ENCODE data around the gene RALGPS1. TPM values are rescaled to one million over a fixed set of nuclear protein-coding genes. Genes with fewer than 3 reads are reported as not detected.

Gene RALGPS1
- total RNA-seq, 2 donors from 2014 or later, result 15.3 to 79.4 TPM

- H3K4me3 ChIP-seq, result no peak overlapping the region
- no peak overlapping the region for H3K27ac ChIP-seq
- H3K9me3 ChIP-seq, result no peaks in the 10 kb centered on the region
- ATAC-seq, result no peak
- intact Hi-C loops (cut with DNase I), result no loop called here
- no peaks in the 10 kb centered on the region for H3K27me3 ChIP-seq
- H3K36me3 ChIP-seq (replicated peaks in 1 of 2; ENCODE audit: insufficient read depth in 1 of 2, low read depth in 2 of 2), result no peaks in the 10 kb centered on the region
- TF ChIP-seq POLR2A (IDR thresholded peaks at IDR 0.05), result no peak
- TF ChIP-seq, protein P1, sequence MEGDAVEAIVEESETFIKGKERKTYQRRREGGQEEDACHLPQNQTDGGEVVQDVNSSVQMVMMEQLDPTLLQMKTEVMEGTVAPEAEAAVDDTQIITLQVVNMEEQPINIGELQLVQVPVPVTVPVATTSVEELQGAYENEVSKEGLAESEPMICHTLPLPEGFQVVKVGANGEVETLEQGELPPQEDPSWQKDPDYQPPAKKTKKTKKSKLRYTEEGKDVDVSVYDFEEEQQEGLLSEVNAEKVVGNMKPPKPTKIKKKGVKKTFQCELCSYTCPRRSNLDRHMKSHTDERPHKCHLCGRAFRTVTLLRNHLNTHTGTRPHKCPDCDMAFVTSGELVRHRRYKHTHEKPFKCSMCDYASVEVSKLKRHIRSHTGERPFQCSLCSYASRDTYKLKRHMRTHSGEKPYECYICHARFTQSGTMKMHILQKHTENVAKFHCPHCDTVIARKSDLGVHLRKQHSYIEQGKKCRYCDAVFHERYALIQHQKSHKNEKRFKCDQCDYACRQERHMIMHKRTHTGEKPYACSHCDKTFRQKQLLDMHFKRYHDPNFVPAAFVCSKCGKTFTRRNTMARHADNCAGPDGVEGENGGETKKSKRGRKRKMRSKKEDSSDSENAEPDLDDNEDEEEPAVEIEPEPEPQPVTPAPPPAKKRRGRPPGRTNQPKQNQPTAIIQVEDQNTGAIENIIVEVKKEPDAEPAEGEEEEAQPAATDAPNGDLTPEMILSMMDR (IDR thresholded peaks at IDR 0.05), result no peak
- peaks cover 5% of the 10 kb centered on the region for H3K4me1 ChIP-seq
- no peak for DNase-seq
- 81 to 93% methylated on average over 1 of the region's 1 CpG for WGBS, 2 donors
Measured at GRCh38 chr9:127269449-127269848, 354.9 kb downstream of the RALGPS1 start.

Other genes with a start within 250 kb of the RALGPS1 start
- gene ZBTB43, start 109.7 kb upstream of the RALGPS1 start, total RNA-seq, result 1 to 10 TPM; 6.2 to 7.6 TPM
- 1 to 10 TPM; 5.3 to 7.5 TPM for gene ZBTB34, start 54.1 kb upstream of the RALGPS1 start, total RNA-seq
- gene ANGPTL2, start 207.9 kb downstream of the RALGPS1 start, total RNA-seq, result 1 to 10 TPM; 3.1 to 7.6 TPM